Right renal pelvis (tissue), 4 donors: ENCODE results near the gene CILP2. TPM values are rescaled to one million over a fixed set of nuclear protein-coding genes. Genes with fewer than 3 reads are reported as not detected.

Source experiments
- DNase-seq, 4 donors: peaks; one replicate each; pipeline ENCODE4 v3.0.0-alpha.2; 2013; ENCODE audit warnings: low read depth in 4 of 4, low spot score in 3 of 4, missing footprints in 1 of 4
- polyA plus RNA-seq, 4 donors: library from polyadenylated mRNA; unstranded; fragments of 120-200 nt; gene quantifications; one replicate each; pipeline ENCODE4 v1.2.1, GENCODE V29; 2013; ENCODE audit not compliant: insufficient read length in 4 of 4

Gene CILP2
- polyA plus RNA-seq, 4 donors = 0.13 to 0.36 (median 0.15) TPM

DNA sequence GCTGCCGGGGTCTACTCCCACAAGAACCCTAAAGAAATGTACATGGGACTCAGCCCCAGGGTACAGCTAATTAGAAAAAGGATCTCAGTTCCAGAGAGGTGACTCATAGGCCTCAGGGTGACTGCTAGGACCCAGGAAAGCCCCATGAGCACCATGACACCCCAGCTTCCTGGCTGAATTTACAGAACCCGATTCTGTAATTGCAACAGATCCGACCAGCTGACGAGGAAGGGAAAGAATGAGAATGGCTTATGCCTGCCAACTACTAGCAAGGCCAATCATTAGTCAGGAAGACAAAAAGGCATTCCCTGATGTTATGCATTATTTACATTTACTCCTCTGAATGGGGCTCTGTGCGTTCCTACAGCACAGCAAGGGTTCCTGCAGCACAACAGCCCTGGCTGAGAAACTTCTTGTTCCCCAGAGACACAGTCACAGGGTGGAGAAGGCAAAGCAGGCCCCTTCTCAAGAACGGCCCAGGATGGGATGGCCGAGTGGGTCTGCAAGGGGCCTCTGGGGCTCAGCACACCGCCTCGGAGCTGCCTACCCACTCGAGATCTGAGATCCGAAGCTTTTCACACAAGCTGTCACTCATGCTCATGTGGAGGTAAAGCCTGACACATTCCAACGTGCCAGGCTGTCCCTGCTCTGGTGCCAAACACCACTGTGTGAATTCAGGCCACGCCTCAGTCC lies 53.2 kb downstream of the CILP2 start:
- no peak for DNase-seq

DNA sequence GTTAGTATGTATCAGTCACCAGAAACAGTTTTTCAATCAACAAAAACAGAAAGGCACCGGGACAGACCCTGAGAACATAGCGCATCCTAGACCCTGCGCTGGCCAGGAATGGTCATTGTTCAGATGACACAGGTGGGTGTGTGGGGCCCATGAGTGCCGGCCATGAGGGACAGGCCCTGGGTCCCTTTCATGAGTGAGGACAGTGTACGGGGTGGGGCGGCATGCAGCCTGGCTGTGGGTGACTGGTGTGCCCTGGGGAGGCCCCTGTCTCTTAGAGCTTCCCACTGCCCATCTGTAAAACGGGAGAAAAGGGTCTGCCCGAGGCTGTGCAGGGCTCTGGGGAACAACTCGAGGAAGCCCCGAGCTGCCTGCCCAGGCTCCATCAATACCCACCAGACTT lies 54.6 kb downstream of the CILP2 start:
- DNase-seq = no peak

DNA sequence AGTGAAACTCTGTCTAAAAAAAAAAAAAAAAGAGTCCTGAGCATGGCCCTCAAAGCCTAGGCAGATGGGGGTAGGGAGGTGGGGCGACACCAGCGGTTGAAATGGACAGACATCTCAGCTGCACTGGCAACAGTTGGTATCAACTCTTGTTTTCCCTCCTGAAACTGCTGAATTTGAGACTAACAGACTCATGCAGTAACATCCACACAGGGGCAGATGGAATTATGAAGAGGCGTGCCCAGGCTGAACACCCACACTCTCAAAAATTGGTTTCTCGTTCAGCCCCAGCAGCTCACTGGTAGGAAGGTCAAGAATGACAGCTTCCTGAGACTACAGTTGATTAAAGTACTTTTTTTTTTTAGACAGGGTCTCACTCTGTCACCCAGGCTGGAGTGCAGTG lies 56.3 kb downstream of the CILP2 start:
- no peak for DNase-seq

DNA sequence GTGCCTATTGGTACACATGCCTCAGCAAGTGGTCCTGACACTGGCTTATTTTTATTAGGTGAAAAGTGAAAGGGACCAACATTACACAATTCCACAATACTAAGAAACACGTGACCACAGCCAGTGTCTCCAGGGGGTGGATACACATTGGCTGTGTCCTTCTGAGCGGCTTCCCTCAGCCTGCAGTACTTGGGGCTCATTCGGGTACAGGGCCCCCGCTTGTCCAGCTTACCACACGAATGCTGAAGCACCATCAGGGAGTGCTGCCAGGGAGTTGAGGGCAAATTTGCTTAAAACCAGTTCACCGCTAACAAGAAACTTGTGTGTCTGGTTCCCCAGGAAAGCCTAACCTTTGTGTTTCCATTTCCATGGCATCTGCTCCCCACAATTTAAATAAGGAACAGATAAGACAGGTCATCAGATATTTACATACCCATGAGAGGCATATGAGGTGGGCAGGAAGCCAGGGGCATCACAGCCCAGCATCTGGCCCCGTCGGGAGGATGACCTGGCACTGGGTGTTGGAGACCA lies 57.2 kb downstream of the CILP2 start:
- no peak for DNase-seq

Other genes with a start within 250 kb of the CILP2 start
- 10 to 100 TPM; 47.3 to 64.0 (median 56.4) TPM for gene SUGP1, start 217.8 kb upstream of the CILP2 start, polyA plus RNA-seq
- 10 to 100 TPM; 40.8 to 51.1 (median 47.3) TPM for gene MAU2, start 217.4 kb upstream of the CILP2 start, polyA plus RNA-seq
- 10 to 100 TPM; 45.6 to 51.0 (median 49.8) TPM for gene GATAD2A, start 132.6 kb upstream of the CILP2 start, polyA plus RNA-seq
- 1 to 10 TPM in 1 of 4 donors, under 1 TPM in 3; 0.89 to 2.0 (median 0.94) TPM for gene TSSK6, start 22.7 kb upstream of the CILP2 start, polyA plus RNA-seq
- gene NDUFA13, start 22.0 kb upstream of the CILP2 start, polyA plus RNA-seq = 100 to 1,000 TPM; 229 to 357 (median 244) TPM
- gene YJEFN3, start 9.4 kb upstream of the CILP2 start, polyA plus RNA-seq = 1 to 10 TPM; 5.1 to 10.0 (median 6.2) TPM
- 1 to 10 TPM; 3.0 to 4.4 (median 3.8) TPM for gene PBX4, start 80.4 kb downstream of the CILP2 start, polyA plus RNA-seq
- 10 to 100 TPM; 21.1 to 32.1 (median 26.6) TPM for gene LPAR2, start 90.0 kb downstream of the CILP2 start, polyA plus RNA-seq
- gene GMIP, start 105.4 kb downstream of the CILP2 start, polyA plus RNA-seq = 1 to 10 TPM; 5.0 to 6.0 (median 5.4) TPM
- 10 to 100 TPM; 41.0 to 59.1 (median 53.0) TPM for gene ATP13A1, start 125.4 kb downstream of the CILP2 start, polyA plus RNA-seq
- gene ZNF101, start 130.6 kb downstream of the CILP2 start, polyA plus RNA-seq = 10 to 100 TPM; 16.5 to 17.5 (median 16.8) TPM
- gene ZNF14, start 194.8 kb downstream of the CILP2 start, polyA plus RNA-seq = 10 to 100 TPM; 14.5 to 17.8 (median 16.9) TPM